ENCODE data around the gene GRIN3B. TPM values are rescaled to one million over a fixed set of nuclear protein-coding genes. Genes with fewer than 3 reads are reported as not detected.
A peak's percentile ranks its signal among the peaks of the same experiment; 100 is the strongest.

GRIN3B gene
- total RNA-seq, 2 donors from 2014 or later, result 2.0 TPM

DNA sequence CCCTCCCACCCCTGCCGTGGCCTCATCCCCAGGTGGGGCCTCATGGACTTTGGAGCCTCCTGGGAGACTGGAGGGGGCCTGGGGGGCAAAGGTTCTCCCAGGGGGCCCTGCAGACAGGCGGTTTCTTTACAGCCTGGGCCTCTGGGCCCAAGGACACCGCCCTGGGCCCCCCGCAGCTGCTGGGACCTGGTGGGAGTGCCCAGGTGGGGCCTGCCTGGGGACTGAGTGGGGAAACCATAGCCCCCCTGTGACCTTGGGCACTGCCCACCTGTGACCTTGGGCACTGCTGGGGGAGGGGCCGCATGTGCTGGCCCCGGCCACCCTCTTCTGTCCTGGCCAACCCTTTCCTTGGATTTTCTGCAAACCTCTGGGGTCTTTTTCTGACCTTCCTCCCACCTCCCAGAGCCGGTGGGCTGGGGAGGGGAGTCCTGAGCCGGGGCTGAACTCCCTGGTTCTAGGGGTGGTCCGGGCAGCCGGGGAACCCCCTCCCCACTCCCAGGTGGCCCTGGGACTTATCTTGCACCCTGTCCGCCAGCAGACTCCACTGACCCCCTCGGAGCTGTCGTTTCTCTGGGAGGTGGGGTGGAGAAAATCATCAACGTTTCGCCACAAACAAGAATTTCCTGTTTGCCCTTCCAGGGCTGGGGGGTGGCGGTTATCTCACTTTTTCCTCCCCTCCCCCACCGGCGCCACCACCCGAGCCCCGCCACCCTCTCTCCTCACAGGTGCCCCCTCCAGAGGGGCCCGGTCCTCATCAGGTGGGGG lies 47.4 kb upstream of the GRIN3B start:
- Mint-ChIP-seq H3K4me3 (peak overlapping the region; percentile 35), H3K9me3 (no peaks in the 10 kb centered on the region), H3K27me3 (ENCODE audit: insufficient read depth) (no peaks in the 10 kb centered on the region), H3K4me1 (peaks cover 19% of the 10 kb centered on the region), H3K36me3 (ENCODE audit: low read depth) (peaks cover 4% of the 10 kb centered on the region), H3K27ac (peak overlapping the region; percentile 83)
- TF ChIP-seq, protein P1, sequence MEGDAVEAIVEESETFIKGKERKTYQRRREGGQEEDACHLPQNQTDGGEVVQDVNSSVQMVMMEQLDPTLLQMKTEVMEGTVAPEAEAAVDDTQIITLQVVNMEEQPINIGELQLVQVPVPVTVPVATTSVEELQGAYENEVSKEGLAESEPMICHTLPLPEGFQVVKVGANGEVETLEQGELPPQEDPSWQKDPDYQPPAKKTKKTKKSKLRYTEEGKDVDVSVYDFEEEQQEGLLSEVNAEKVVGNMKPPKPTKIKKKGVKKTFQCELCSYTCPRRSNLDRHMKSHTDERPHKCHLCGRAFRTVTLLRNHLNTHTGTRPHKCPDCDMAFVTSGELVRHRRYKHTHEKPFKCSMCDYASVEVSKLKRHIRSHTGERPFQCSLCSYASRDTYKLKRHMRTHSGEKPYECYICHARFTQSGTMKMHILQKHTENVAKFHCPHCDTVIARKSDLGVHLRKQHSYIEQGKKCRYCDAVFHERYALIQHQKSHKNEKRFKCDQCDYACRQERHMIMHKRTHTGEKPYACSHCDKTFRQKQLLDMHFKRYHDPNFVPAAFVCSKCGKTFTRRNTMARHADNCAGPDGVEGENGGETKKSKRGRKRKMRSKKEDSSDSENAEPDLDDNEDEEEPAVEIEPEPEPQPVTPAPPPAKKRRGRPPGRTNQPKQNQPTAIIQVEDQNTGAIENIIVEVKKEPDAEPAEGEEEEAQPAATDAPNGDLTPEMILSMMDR (conservative IDR thresholded peaks at IDR 0.05), result no peak
- Histone ChIP-seq H3K27ac (ENCODE audit: low read depth, low read length) (peak overlapping the region; percentile 66), H3K9me3 (ENCODE audit: control insufficient read depth, low read length) (no peaks in the 10 kb centered on the region), H3K36me3 (ENCODE audit: control insufficient read depth, insufficient read depth, low read length) (no peaks in the 10 kb centered on the region), H3K4me3 (ENCODE audit: low read length) (no peak overlapping the region), H3K9ac (ENCODE audit: extremely low read depth, low read length, poor library complexity, severe bottlenecking) (no peak overlapping the region), H3K27me3 (ENCODE audit: control insufficient read depth, insufficient read depth, low read length, poor library complexity, severe bottlenecking) (no peaks in the 10 kb centered on the region), H3K4me1 (ENCODE audit: control insufficient read depth, insufficient read depth, low read length) (peaks cover 6% of the 10 kb centered on the region)
- 60 to 63% methylated on average over 2 to 21 of the region's 21 CpGs for whole genome bisulfite sequencing, 2 experiments (ENCODE audit: insufficient coverage in 1 of 2, insufficient read length in 1 of 2)
- DNase-seq, result peak; percentile 69

DNA sequence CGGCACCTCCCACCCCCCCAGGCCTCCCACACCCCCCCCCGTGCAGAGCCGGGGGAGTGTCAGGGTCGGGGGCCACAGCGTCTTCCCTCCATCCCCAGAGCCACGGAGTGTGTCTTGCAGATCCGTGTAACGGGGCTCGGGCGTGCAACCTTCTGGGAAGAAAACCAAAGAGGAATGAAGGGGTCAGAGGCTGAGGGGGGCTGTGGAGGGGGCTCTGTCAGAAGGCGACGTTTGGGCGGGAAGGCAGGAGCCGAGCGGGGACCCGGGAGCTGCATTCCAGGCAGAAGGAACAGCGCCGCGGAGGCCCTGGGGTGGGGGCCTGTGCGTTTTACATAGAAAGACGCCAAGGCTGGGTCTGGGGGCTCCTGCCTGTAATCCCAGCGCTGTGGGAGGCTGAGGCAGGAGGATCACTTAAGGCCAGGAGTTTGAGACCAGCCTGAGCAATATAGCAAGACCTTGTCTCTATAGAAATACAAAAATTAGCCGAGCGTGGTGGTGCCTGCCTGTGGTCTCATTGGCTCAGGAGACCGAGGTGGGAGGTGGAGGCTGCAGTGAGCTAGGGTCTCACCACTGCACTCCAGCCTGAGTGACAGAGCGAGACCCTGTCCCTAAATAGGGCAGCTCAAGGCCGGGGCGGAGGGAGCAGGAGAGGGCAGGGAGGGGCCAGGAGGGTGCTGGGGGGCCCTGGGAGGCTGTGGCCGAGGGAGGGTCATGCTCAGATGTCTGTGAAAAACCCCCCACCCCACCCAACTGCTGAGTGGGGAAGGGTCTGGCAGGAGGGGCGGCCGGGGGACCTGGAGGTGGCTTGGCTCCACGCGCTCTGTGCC lies 46.6 kb upstream of the GRIN3B start:
- Histone ChIP-seq H3K4me3 (ENCODE audit: low read length) (no peak overlapping the region), H3K27me3 (ENCODE audit: control insufficient read depth, insufficient read depth, low read length, poor library complexity, severe bottlenecking) (no peaks in the 10 kb centered on the region), H3K9me3 (ENCODE audit: control insufficient read depth, low read length) (no peaks in the 10 kb centered on the region), H3K4me1 (ENCODE audit: control insufficient read depth, insufficient read depth, low read length) (peaks cover 6% of the 10 kb centered on the region), H3K27ac (ENCODE audit: low read depth, low read length) (peak overlapping the region; percentile 53), H3K36me3 (ENCODE audit: control insufficient read depth, insufficient read depth, low read length) (no peaks in the 10 kb centered on the region), H3K9ac (ENCODE audit: extremely low read depth, low read length, poor library complexity, severe bottlenecking) (no peak overlapping the region)
- H3K36me3 Mint-ChIP-seq (ENCODE audit: low read depth), result peaks cover 6% of the 10 kb centered on the region
- peak overlapping the region; percentile 88 for H3K27ac Mint-ChIP-seq
- no peaks in the 10 kb centered on the region for H3K9me3 Mint-ChIP-seq
- DNase-seq, result peak; percentile 81
- 77 to 81% methylated on average over 25 to 32 of the region's 33 CpGs for WGBS, 2 experiments (ENCODE audit: insufficient coverage in 1 of 2, insufficient read length in 1 of 2)
- TF ChIP-seq, protein P1 (conservative IDR thresholded peaks at IDR 0.05), result no peak
- peak overlapping the region; percentile 35 for H3K4me3 Mint-ChIP-seq
- peaks cover 19% of the 10 kb centered on the region for H3K4me1 Mint-ChIP-seq
- no peaks in the 10 kb centered on the region for H3K27me3 Mint-ChIP-seq (ENCODE audit: insufficient read depth)

DNA sequence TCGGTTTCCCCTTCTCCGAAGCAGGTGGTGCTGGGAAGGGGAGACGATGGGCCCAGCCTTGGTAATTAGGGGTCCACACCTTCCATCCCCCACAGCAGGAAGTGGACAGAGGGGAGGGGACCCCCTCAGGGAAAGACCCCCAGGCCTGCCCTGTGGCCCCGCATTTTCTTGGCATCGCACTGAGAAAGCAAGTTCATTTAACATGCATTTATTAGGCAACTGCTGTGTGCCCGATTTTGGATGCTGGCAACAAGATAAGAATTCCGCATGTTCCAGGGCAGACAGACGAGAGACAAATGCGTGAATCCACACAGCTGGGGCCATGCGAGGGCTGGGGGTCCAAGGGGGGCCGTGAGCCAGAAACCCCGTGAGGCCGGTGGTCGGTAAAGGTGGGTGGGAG lies 45.9 kb upstream of the GRIN3B start:
- H3K4me1 Mint-ChIP-seq, result peaks cover 19% of the 10 kb centered on the region
- Histone ChIP-seq H3K36me3 (ENCODE audit: control insufficient read depth, insufficient read depth, low read length) (peaks cover 6% of the 10 kb centered on the region), H3K27me3 (ENCODE audit: control insufficient read depth, insufficient read depth, low read length, poor library complexity, severe bottlenecking) (no peaks in the 10 kb centered on the region), H3K9me3 (ENCODE audit: control insufficient read depth, low read length) (no peaks in the 10 kb centered on the region), H3K4me1 (ENCODE audit: control insufficient read depth, insufficient read depth, low read length) (peaks cover 6% of the 10 kb centered on the region), H3K9ac (ENCODE audit: extremely low read depth, low read length, poor library complexity, severe bottlenecking) (no peak overlapping the region), H3K4me3 (ENCODE audit: low read length) (no peak overlapping the region), H3K27ac (ENCODE audit: low read depth, low read length) (peak overlapping the region; percentile 24)
- H3K9me3 Mint-ChIP-seq, result no peaks in the 10 kb centered on the region
- TF ChIP-seq, protein P1 (conservative IDR thresholded peaks at IDR 0.05), result no peak
- DNase-seq, result no peak
- no peak overlapping the region for H3K4me3 Mint-ChIP-seq
- no peaks in the 10 kb centered on the region for H3K27me3 Mint-ChIP-seq (ENCODE audit: insufficient read depth)
- peak overlapping the region; percentile 90 for H3K27ac Mint-ChIP-seq
- H3K36me3 Mint-ChIP-seq (ENCODE audit: low read depth), result peaks cover 9% of the 10 kb centered on the region
- WGBS, 2 experiments (ENCODE audit: insufficient coverage in 1 of 2, insufficient read length in 1 of 2), result 86 to 89% methylated on average over 9 to 14 of the region's 14 CpGs

Measured in endodermal cell (in vitro differentiated cells).